ENCODE measurements around the gene PTMS.

PTMS gene, protein sequence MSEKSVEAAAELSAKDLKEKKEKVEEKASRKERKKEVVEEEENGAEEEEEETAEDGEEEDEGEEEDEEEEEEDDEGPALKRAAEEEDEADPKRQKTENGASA

DNA sequence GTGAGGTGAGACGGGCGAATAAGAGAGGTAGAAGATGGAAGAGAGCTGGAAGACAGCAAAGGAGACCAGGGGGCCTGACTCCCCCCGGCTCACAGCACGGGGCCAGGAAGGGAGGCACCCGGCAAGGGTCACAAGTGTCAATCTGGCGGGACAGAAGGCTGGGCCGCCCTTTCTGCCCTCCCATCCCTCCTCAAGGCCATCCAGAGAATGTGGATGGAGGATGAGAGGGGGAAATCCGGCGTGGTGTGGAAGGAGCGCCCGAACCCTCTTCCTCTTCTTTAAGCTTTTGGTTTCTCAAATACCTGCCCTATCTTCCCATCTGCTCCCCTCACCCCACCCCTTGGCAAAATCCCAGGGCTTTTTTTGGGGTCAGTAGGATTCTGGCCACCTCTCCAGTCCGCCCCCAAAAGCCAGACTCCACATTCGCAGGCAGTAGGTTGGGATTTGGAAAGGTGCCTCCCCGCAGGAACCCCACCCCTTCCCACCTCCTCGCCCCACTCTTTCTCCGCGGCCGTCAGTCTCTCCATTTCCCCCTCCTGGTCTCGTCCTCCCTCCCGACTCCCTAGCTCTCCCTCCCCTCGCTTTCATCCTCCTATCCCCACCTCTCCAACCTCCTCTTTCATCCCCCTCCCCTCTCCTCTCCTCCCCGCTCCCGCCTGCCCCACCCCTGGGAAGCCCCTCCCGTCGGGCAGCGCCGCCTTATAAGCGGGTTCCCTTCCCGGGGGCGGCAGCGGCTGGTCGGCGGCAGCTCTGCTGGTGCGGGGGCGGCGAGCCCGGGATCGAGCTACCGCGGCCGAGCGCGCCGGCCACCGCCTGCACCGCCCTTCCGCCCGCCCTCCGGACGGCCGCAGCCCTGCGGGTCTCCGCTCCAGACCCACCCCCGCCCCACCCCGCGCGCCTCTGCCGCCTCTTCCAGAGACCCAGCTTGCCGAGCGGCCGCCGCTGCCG is at the start of gene PTMS:
Gene PTMS (plus strand): TSS at position 730 of the 948 bp plus-strand sequence. CDS start 343 bp downstream, outside the sequence.
- WGBS (ENCODE audit: insufficient coverage, insufficient read length) = no CpG with 5 or more reads among the region's 63 CpGs
- DNase-seq (ENCODE audit: low read depth, low spot score) = no peak
- H3K4me3 ChIP-seq (ENCODE audit: low read length) = peak within 1 kb of the TSS; percentile 91
- H3K4me1 ChIP-seq (ENCODE audit: control insufficient read depth, insufficient read depth, low read length) = peaks cover 14% of the 10 kb centered on the region
- H3K27ac ChIP-seq (ENCODE audit: low read length) = no peak within 1 kb of the TSS
- peaks cover 7% of the 10 kb centered on the region; the same call in 1 of the 2 replicates for H3K36me3 ChIP-seq (ENCODE audit: control insufficient read depth, insufficient read depth, low read length)
- no peaks in the 10 kb centered on the region for H3K27me3 ChIP-seq (ENCODE audit: control insufficient read depth, insufficient read depth, low read length)
- H3K9me3 ChIP-seq (ENCODE audit: control insufficient read depth, insufficient read depth, low read length) = no peaks in the 10 kb centered on the region

DNA sequence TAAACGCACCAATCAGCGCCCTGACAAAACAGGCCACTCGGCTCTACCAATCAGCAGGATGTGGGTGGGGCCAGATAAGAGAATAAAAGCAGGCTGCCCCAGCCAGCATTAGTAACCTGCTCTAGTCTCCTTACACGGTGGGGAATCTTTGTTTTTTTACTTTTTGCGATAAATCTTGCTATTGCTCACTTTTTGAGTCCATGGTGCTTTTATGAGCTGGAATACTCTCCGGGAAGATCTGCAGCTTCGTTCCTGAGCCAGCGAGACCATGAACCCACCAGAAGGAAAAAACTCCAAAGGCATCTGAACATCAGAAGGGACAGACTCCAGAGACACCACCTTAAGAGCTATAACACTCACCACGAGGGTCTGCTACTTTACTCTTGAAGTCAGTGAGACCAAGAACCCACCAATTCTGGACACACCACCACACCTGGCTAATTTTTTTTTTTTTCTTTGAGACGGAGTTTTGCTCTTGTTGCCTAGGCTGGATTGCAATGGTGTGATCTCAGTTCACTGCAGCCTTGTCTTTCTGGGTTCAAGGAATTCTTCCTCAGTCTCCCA is 49.2 kb upstream of the PTMS start:
- Histone ChIP-seq H3K27me3 (ENCODE audit: control insufficient read depth, insufficient read depth, low read length) (no peaks in the 10 kb centered on the region), H3K4me3 (ENCODE audit: low read length) (no peak overlapping the region)
- WGBS (ENCODE audit: insufficient coverage, insufficient read length) = no CpG with 5 or more reads among the region's 10 CpGs

DNA sequence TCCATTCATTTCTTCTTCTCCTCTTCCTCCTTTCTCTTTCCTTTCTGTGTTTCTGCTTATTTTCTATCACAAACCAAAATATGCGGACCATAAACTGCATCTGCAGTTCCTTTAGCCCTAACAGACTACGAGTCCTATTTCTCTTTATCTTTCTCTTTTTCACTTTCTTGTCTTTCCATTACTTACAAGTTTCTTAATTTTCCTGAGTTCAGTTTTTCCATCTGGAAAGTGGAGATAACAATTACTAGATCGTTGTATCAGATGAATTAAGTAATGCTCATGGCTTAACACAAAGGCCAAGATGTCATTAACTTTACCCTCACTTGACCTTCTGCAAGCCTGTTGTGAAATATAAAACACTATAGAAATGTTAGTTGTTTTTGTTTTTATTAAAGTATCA is 43.3 kb upstream of the PTMS start:
- H3K36me3 ChIP-seq (ENCODE audit: control insufficient read depth, insufficient read depth, low read length) = no peaks in the 10 kb centered on the region; the same call in 1 of the 2 replicates
- no peaks in the 10 kb centered on the region for H3K27me3 ChIP-seq (ENCODE audit: control insufficient read depth, insufficient read depth, low read length)
- no CpG with 5 or more reads among the region's 3 CpGs for WGBS (ENCODE audit: insufficient coverage, insufficient read length)
- no peak for DNase-seq (ENCODE audit: low read depth, low spot score)
- no peaks in the 10 kb centered on the region for H3K4me1 ChIP-seq (ENCODE audit: control insufficient read depth, insufficient read depth, low read length)
- no peaks in the 10 kb centered on the region for H3K9me3 ChIP-seq (ENCODE audit: control insufficient read depth, insufficient read depth, low read length)
- H3K4me3 ChIP-seq (ENCODE audit: low read length) = no peak overlapping the region
- H3K27ac ChIP-seq (ENCODE audit: low read length) = no peak overlapping the region

More for the DNA sequence above, 49.2 kb upstream of the PTMS start:
- no peaks in the 10 kb centered on the region for H3K9me3 ChIP-seq (ENCODE audit: control insufficient read depth, insufficient read depth, low read length)
- DNase-seq (ENCODE audit: low read depth, low spot score) = no peak
- H3K4me1 ChIP-seq (ENCODE audit: control insufficient read depth, insufficient read depth, low read length) = no peaks in the 10 kb centered on the region
- H3K27ac ChIP-seq (ENCODE audit: low read length) = no peak overlapping the region
- no peaks in the 10 kb centered on the region for H3K36me3 ChIP-seq (ENCODE audit: control insufficient read depth, insufficient read depth, low read length)

DNA sequence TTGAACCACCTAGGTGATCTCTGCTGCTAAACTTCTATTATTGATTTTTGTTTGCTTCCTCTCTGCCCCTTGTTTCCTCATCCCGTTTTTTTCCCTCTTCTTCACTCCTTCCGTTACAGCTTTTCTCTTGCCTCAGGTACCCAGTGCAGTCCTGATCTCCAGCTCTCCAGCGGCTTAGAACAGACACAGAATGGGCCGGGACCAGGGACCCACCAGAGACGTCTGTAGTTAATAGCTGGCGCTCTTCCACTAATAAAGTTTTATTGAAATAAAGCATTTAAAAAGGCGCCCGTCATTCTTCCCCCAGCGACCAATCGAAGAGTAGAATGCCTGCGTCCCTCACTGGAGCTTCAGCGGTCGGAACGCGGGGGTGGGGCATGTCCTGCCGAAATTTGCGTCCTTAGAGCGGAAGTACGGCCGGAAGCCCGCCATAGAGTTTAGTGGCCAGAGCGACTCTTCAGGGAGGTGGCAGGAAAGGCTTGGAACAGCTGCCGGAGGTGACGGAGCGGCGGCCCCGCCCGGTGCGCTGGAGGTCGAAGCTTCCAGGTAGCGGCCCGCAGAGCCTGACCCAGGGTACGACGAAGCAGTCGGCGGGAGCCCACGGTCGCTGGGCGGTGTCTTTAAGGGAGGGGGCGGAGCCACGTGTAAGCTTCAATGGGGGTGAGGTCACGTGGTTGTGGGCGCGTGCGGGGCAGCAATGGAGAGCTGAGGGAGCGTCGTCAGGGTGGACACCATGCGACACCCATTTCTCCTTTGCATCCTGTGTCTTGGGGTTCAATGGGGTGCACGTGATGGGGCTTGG is 42.4 kb upstream of the PTMS start, which contains the start of gene COPS7A:
Gene COPS7A (plus strand): TSS at position 440 of the 802 bp plus-strand sequence. CDS start 611 bp downstream, outside the sequence.
- no peak within 1 kb of the TSS for H3K27ac ChIP-seq (ENCODE audit: low read length)
- peaks cover 4% of the 10 kb centered on the region; the same call in 1 of the 2 replicates for H3K36me3 ChIP-seq (ENCODE audit: control insufficient read depth, insufficient read depth, low read length)
- no peaks in the 10 kb centered on the region for H3K4me1 ChIP-seq (ENCODE audit: control insufficient read depth, insufficient read depth, low read length)
- no peaks in the 10 kb centered on the region for H3K9me3 ChIP-seq (ENCODE audit: control insufficient read depth, insufficient read depth, low read length)
- H3K4me3 ChIP-seq (ENCODE audit: low read length) = peak within 1 kb of the TSS; percentile 58; the same call in 1 of the 2 replicates
- DNase-seq (ENCODE audit: low read depth, low spot score) = peak; percentile 98
- no peaks in the 10 kb centered on the region for H3K27me3 ChIP-seq (ENCODE audit: control insufficient read depth, insufficient read depth, low read length)
- no CpG with 5 or more reads among the region's 49 CpGs for WGBS (ENCODE audit: insufficient coverage, insufficient read length)

DNA sequence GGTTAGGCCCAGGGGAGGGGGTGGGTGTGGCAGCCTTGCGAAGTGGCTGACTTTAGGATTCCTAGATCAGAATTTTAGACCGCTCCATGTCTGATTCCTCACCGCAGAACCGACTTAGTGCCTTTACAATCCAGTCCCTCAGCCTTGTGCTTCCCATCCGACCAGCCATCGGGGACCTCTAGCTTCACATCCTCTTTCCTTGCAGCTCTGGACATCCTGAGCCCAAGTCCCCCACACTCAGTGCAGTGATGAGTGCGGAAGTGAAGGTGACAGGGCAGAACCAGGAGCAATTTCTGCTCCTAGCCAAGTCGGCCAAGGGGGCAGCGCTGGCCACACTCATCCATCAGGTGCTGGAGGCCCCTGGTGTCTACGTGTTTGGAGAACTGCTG is 41.8 kb upstream of the PTMS start:
- no peaks in the 10 kb centered on the region for H3K4me1 ChIP-seq (ENCODE audit: control insufficient read depth, insufficient read depth, low read length)
- peaks cover 8% of the 10 kb centered on the region; the same call in 1 of the 2 replicates for H3K36me3 ChIP-seq (ENCODE audit: control insufficient read depth, insufficient read depth, low read length)
- H3K9me3 ChIP-seq (ENCODE audit: control insufficient read depth, insufficient read depth, low read length) = no peaks in the 10 kb centered on the region
- H3K27ac ChIP-seq (ENCODE audit: low read length) = no peak overlapping the region
- DNase-seq (ENCODE audit: low read depth, low spot score) = no peak
- H3K4me3 ChIP-seq (ENCODE audit: low read length) = peak overlapping the region; percentile 44; the same call in 1 of the 2 replicates
- no CpG with 5 or more reads among the region's 10 CpGs for WGBS (ENCODE audit: insufficient coverage, insufficient read length)
- H3K27me3 ChIP-seq (ENCODE audit: control insufficient read depth, insufficient read depth, low read length) = no peaks in the 10 kb centered on the region

DNA sequence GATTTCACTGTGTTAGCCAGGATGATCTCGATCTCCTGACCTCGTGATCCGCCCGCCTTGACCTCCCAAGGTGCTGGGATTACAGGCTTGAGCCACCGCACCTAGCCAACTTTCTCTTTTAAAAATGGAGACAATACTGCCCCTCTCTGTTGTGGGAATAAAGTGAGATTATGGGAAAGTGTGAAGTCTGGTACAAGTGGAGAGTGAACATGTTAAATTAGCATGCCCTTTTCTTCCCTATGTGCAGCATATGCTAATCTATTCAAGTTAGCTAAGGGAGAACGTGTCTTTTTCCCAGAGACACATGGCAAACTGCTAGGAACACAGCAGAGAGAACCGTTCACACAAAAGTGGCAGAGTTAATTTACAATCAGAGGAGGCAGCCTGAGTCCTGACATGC is 40.8 kb upstream of the PTMS start:
- Histone ChIP-seq H3K27ac (ENCODE audit: low read length) (no peak overlapping the region), H3K4me3 (ENCODE audit: low read length) (no peak overlapping the region), H3K36me3 (ENCODE audit: control insufficient read depth, insufficient read depth, low read length) (peaks cover 13% of the 10 kb centered on the region), H3K9me3 (ENCODE audit: control insufficient read depth, insufficient read depth, low read length) (no peaks in the 10 kb centered on the region), H3K27me3 (ENCODE audit: control insufficient read depth, insufficient read depth, low read length) (no peaks in the 10 kb centered on the region), H3K4me1 (ENCODE audit: control insufficient read depth, insufficient read depth, low read length) (no peaks in the 10 kb centered on the region)
- no CpG with 5 or more reads among the region's 7 CpGs for WGBS (ENCODE audit: insufficient coverage, insufficient read length)
- DNase-seq (ENCODE audit: low read depth, low spot score) = no peak

DNA sequence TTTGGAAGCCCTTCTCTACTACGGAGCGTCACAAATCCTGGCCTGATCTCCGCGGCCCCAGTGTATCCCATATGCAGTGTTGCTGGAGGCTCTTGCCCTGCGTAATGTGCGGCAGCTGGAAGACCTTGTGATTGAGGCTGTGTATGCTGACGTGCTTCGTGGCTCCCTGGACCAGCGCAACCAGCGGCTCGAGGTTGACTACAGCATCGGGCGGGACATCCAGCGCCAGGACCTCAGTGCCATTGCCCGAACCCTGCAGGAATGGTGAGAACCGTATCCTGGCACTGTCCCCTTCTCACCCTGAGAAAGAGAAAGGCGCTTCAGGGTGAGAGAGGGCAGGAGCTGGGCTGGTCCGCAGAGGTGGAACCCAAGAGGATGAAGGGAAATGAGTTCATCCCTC is 37.0 kb upstream of the PTMS start:
- Histone ChIP-seq H3K36me3 (ENCODE audit: control insufficient read depth, insufficient read depth, low read length) (peaks cover 23% of the 10 kb centered on the region), H3K9me3 (ENCODE audit: control insufficient read depth, insufficient read depth, low read length) (no peaks in the 10 kb centered on the region), H3K4me3 (ENCODE audit: low read length) (no peak overlapping the region), H3K27ac (ENCODE audit: low read length) (no peak overlapping the region), H3K27me3 (ENCODE audit: control insufficient read depth, insufficient read depth, low read length) (no peaks in the 10 kb centered on the region), H3K4me1 (ENCODE audit: control insufficient read depth, insufficient read depth, low read length) (no peaks in the 10 kb centered on the region)
- WGBS (ENCODE audit: insufficient coverage, insufficient read length) = no CpG with 5 or more reads among the region's 18 CpGs
- no peak for DNase-seq (ENCODE audit: low read depth, low spot score)

DNA sequence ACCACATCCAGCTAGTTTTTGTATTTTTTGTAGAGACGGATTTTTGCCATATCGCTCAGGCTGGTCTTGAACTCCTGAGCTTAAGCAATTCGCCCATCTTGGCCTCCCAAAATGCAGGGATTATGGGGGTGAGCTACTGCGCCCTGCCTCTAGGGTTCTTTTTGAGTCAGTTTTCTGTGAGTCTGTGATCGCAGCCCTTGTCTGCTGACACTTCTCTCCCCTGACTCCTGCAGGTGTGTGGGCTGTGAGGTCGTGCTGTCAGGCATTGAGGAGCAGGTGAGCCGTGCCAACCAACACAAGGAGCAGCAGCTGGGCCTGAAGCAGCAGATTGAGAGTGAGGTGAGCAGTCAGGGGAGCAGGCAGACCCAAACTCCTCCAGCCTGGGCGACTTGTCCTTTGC is 36.0 kb upstream of the PTMS start:
- DNase-seq (ENCODE audit: low read depth, low spot score) = no peak
- H3K27ac ChIP-seq (ENCODE audit: low read length) = no peak overlapping the region
- no peak overlapping the region for H3K4me3 ChIP-seq (ENCODE audit: low read length)
- WGBS (ENCODE audit: insufficient coverage, insufficient read length) = no CpG with 5 or more reads among the region's 8 CpGs
- H3K36me3 ChIP-seq (ENCODE audit: control insufficient read depth, insufficient read depth, low read length) = peaks cover 23% of the 10 kb centered on the region
- no peaks in the 10 kb centered on the region for H3K9me3 ChIP-seq (ENCODE audit: control insufficient read depth, insufficient read depth, low read length)
- no peaks in the 10 kb centered on the region for H3K4me1 ChIP-seq (ENCODE audit: control insufficient read depth, insufficient read depth, low read length)
- H3K27me3 ChIP-seq (ENCODE audit: control insufficient read depth, insufficient read depth, low read length) = no peaks in the 10 kb centered on the region

DNA sequence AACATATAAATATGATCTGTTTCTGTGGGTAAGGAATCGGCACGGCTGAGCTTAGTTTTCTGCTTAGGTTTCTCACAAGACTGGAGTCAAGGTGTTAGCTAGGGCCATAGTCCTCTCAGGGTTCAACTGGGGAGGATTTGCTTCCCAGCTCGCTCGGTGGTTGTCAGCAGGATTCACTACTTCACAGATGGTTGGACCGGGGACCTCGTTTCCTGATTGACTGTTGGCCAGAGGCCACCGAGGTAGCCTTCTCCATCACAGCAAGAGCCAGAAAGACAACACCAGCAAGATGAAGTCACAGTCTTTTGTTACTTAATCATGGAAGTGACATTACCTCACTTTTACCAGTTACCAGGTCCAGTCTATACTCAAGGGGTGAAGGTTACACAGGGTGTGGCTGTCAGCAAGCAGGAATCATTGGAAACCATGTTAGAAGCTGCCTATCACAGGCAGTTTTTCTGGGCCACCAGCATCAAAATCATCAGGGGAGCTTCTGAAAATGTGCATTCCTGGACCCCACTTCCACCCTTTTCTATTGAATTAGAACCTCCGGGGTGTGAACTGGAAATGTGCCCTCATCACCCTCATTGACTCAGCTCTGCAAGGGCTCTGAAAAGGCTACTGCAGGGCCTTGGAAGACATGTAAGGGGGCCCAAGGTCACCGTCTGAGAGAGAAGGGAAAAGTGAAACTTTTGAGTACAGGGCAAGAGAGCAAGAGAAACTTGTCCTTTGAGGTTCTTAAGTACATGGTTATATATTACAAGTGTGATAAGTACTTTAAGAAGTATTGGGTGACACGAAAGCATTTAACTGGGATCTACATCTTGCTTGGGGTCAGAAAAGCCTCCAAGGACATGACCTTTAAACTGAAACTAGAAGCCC is 31.4 kb upstream of the PTMS start:
- H3K27ac ChIP-seq (ENCODE audit: low read length) = no peak overlapping the region
- WGBS (ENCODE audit: insufficient coverage, insufficient read length) = no CpG with 5 or more reads among the region's 10 CpGs
- H3K9me3 ChIP-seq (ENCODE audit: control insufficient read depth, insufficient read depth, low read length) = no peaks in the 10 kb centered on the region
- H3K4me3 ChIP-seq (ENCODE audit: low read length) = no peak overlapping the region
- no peak for DNase-seq (ENCODE audit: low read depth, low spot score)
- peaks cover 15% of the 10 kb centered on the region for H3K36me3 ChIP-seq (ENCODE audit: control insufficient read depth, insufficient read depth, low read length)
- no peaks in the 10 kb centered on the region for H3K4me1 ChIP-seq (ENCODE audit: control insufficient read depth, insufficient read depth, low read length)
- H3K27me3 ChIP-seq (ENCODE audit: control insufficient read depth, insufficient read depth, low read length) = no peaks in the 10 kb centered on the region

All from iPS DF 6.9 (cell line).